HCT116 (cell line): ENCODE data around the gene MED28. TPM values are rescaled to one million over a fixed set of nuclear protein-coding genes. Genes with fewer than 3 reads are reported as not detected.

Experiments used
- POLR2AphosphoS5 ChIP-seq: IDR thresholded peaks from 2 replicates; pipeline ENCODE4 v1.6.1; 2011; ENCODE audit warnings: mild to moderate bottlenecking, low read depth, low read length, moderate library complexity
- total RNA-seq: library from RNA; stranded (reverse); gene quantifications from one replicate; pipeline ENCODE4 v1.2.1, GENCODE V29; 2021; ENCODE audit not compliant: unreplicated experiment
- TF ChIP-seq, protein P1 (sequence below): IDR thresholded peaks from 2 replicates; pipeline ENCODE4 v1.6.1; 2012; ENCODE audit warnings: low read depth

Gene MED28
- total RNA-seq, 1 experiment from 2014 or later: 48.8 TPM

DNA sequence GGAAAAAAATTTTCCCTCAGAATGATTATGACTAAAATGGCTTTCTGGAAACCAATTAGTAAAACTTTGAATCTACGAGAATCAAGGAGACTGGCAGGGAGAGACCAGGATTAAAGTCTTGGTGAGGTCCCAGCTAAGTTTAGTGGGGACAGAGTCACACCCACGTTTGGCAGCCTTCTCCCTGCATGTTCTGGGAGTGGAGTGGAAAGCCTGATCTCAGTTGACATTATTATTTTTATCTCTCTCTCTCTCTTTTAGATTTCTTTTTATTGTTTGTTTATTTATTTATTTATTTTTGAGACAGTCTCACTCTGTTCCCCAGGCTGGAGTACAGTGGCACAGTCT lies 67.8 kb downstream of the MED28 start (continued):
- TF ChIP-seq, protein P1, sequence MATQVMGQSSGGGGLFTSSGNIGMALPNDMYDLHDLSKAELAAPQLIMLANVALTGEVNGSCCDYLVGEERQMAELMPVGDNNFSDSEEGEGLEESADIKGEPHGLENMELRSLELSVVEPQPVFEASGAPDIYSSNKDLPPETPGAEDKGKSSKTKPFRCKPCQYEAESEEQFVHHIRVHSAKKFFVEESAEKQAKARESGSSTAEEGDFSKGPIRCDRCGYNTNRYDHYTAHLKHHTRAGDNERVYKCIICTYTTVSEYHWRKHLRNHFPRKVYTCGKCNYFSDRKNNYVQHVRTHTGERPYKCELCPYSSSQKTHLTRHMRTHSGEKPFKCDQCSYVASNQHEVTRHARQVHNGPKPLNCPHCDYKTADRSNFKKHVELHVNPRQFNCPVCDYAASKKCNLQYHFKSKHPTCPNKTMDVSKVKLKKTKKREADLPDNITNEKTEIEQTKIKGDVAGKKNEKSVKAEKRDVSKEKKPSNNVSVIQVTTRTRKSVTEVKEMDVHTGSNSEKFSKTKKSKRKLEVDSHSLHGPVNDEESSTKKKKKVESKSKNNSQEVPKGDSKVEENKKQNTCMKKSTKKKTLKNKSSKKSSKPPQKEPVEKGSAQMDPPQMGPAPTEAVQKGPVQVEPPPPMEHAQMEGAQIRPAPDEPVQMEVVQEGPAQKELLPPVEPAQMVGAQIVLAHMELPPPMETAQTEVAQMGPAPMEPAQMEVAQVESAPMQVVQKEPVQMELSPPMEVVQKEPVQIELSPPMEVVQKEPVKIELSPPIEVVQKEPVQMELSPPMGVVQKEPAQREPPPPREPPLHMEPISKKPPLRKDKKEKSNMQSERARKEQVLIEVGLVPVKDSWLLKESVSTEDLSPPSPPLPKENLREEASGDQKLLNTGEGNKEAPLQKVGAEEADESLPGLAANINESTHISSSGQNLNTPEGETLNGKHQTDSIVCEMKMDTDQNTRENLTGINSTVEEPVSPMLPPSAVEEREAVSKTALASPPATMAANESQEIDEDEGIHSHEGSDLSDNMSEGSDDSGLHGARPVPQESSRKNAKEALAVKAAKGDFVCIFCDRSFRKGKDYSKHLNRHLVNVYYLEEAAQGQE: no peak
- no peak for TF ChIP-seq POLR2AphosphoS5

Other genes starting within 250 kb of the MED28 start
- gene QDPR, start 102.6 kb upstream of the MED28 start, total RNA-seq: 39.5 TPM
- not detected for gene CLRN2, start 99.5 kb upstream of the MED28 start, total RNA-seq
- 59.9 TPM for gene LAP3, start 37.4 kb upstream of the MED28 start, total RNA-seq
- 0.07 TPM for gene FAM184B, start 167.0 kb downstream of the MED28 start, total RNA-seq
- 65.7 TPM for gene DCAF16, start 196.1 kb downstream of the MED28 start, total RNA-seq
- gene NCAPG, start 196.3 kb downstream of the MED28 start, total RNA-seq: 79.4 TPM